ENCODE data around the gene SLC2A3. TPM values are rescaled to one million over a fixed set of nuclear protein-coding genes. Genes with fewer than 3 reads are reported as not detected.
"Not testable (repeated sequence)": the region's sequence is repeated elsewhere in the genome, so short reads cannot be mapped to it uniquely, and the experiment has no call there.

Gene SLC2A3
- total RNA-seq, 2 donors from 2014 or later: 4.1 to 21.2 TPM

DNA sequence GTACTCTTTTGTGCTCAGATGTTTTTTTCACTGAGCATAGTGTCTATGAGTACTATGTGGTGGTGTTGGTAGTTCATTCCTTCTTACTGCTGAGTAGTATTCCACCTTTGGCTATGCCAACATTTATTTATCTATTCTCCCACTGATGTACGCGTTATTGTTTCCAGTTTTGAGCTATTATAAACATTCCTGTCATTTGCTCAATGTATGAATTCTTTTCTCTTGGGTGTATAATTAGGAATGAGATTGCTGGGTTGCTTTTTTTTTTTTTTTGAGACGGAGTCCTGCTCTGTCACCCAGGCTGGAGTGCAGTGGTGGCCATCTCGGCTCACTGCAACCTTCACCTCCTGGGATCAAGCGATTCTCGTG lies 37.5 kb upstream of the SLC2A3 start:
- WGBS: 94% methylated on average over 6 of the region's 6 CpGs
- no peak for DNase-seq (ENCODE audit: low spot score)
- Histone ChIP-seq H3K36me3 (no peaks in the 10 kb centered on the region), H3K4me1 (replicated peaks) (no peaks in the 10 kb centered on the region), H3K4me3 (no peak overlapping the region), H3K9me3 (no peaks in the 10 kb centered on the region), H3K27me3 (replicated peaks; ENCODE audit: insufficient read depth) (no peaks in the 10 kb centered on the region), H3K27ac (no peak overlapping the region)
- TF ChIP-seq CTCF (IDR thresholded peaks at IDR 0.05) (no peak), POLR2A (IDR thresholded peaks at IDR 0.05) (no peak), POLR2AphosphoS5 (IDR thresholded peaks at IDR 0.05) (no peak)
- intact Hi-C loops (cut with DNase I): no loop called here

GRCh38 chr12:7972734-7973456 lies 36.9 kb upstream of the SLC2A3 start:
- Histone ChIP-seq H3K4me3 (no peak overlapping the region), H3K27ac (no peak overlapping the region), H3K4me1 (replicated peaks) (no peaks in the 10 kb centered on the region), H3K9me3 (no peaks in the 10 kb centered on the region), H3K27me3 (replicated peaks; ENCODE audit: insufficient read depth) (no peaks in the 10 kb centered on the region), H3K36me3 (no peaks in the 10 kb centered on the region)
- intact Hi-C loops (cut with DNase I): no loop called here
- TF ChIP-seq POLR2A (IDR thresholded peaks at IDR 0.05) (no peak), POLR2AphosphoS5 (IDR thresholded peaks at IDR 0.05) (no peak), CTCF (IDR thresholded peaks at IDR 0.05) (no peak)
- DNase-seq (ENCODE audit: low spot score): no peak
- 91% methylated on average over 19 of the region's 19 CpGs for WGBS

GRCh38 chr12:7972269-7972668 lies 36.3 kb upstream of the SLC2A3 start:
- H3K4me1 ChIP-seq (replicated peaks); H3K4me3 ChIP-seq; H3K36me3 ChIP-seq; DNase-seq (ENCODE audit: low spot score); H3K27me3 ChIP-seq (replicated peaks; ENCODE audit: insufficient read depth); H3K27ac ChIP-seq; H3K9me3 ChIP-seq; intact Hi-C loops (cut with DNase I): not testable (repeated sequence)
- WGBS: 24% methylated on average over 3 of the region's 9 CpGs

DNA sequence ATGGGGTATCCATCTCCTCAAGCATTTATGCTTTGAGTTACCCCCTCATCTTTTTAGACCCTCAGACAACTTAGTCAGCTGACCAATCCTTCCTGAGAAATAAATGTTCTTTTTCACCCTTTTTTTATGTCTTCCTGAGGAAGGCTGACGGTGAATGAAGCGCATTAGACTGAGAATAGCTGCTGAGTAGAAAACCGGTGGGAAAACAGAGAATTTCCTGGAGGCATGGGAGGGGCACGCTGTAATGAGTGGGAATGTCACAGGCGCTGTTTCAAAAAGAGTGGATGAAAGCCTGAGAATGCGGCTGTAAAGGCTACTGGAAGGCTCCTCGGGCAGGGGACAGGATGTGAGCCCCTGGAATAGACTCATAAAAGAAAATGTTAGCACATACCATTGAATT lies 35.8 kb upstream of the SLC2A3 start:
- intact Hi-C loops (cut with DNase I); H3K4me1 ChIP-seq (replicated peaks); H3K27me3 ChIP-seq (replicated peaks; ENCODE audit: insufficient read depth); H3K4me3 ChIP-seq; H3K36me3 ChIP-seq; H3K9me3 ChIP-seq; DNase-seq (ENCODE audit: low spot score): not testable (repeated sequence)
- H3K27ac ChIP-seq: peak overlapping the region in 1 of 2 donors; percentile 60
- 13% methylated on average over 4 of the region's 7 CpGs for WGBS

GRCh38 chr12:7970475-7971252 lies 34.7 kb upstream of the SLC2A3 start:
- under 1% methylated on average over 49 of the region's 49 CpGs for WGBS
- no peaks in the 10 kb centered on the region for H3K27me3 ChIP-seq (replicated peaks; ENCODE audit: insufficient read depth)
- intact Hi-C loops (cut with DNase I): no loop called here
- H3K9me3 ChIP-seq: no peaks in the 10 kb centered on the region
- H3K4me1 ChIP-seq (replicated peaks): no peaks in the 10 kb centered on the region
- peak overlapping the region; percentile 57 to 60 for H3K27ac ChIP-seq
- TF ChIP-seq POLR2A (IDR thresholded peaks at IDR 0.05) (peak; percentile 28), CTCF (IDR thresholded peaks at IDR 0.05) (peak in 1 of 4 experiments; percentile 17), POLR2AphosphoS5 (IDR thresholded peaks at IDR 0.05) (peak; percentile 87)
- no peaks in the 10 kb centered on the region for H3K36me3 ChIP-seq
- peak overlapping the region; percentile 27 to 30 for H3K4me3 ChIP-seq
- DNase-seq (ENCODE audit: low spot score): peak; percentile 79

DNA sequence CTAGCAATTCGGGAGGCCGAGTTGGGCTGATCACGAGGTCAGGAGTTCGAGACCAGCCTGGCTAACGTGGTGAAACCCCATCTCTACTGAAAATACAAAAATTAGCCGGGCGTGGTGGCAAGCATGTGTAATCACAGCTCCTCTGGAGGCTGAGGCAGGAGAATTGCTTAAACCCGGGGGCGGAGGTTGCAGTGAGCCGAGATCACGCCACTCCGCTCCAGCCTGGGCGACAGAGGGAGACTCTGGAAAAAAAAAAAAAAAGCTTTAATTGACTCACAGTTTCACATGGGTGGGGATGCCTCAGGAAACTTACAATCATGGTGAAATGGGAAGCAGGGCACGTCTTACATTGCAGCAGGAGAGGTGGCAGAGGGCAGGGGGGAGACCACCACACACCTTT lies 30.6 kb upstream of the SLC2A3 start:
- intact Hi-C loops (cut with DNase I): no loop called here
- Histone ChIP-seq H3K36me3 (no peaks in the 10 kb centered on the region), H3K27me3 (replicated peaks; ENCODE audit: insufficient read depth) (no peaks in the 10 kb centered on the region), H3K27ac (no peak overlapping the region), H3K4me3 (no peak overlapping the region), H3K4me1 (replicated peaks) (no peaks in the 10 kb centered on the region), H3K9me3 (no peaks in the 10 kb centered on the region)
- no peak for TF ChIP-seq CTCF (IDR thresholded peaks at IDR 0.05)
- no peak for TF ChIP-seq POLR2AphosphoS5 (IDR thresholded peaks at IDR 0.05)
- no peak for TF ChIP-seq POLR2A (IDR thresholded peaks at IDR 0.05)
- 94% methylated on average over 14 of the region's 14 CpGs for WGBS
- DNase-seq (ENCODE audit: low spot score): no peak

- WGBS: 88% methylated on average over 9 of the region's 9 CpGs
- H3K36me3 ChIP-seq; intact Hi-C loops (cut with DNase I); H3K4me1 ChIP-seq (replicated peaks); H3K4me3 ChIP-seq; DNase-seq (ENCODE audit: low spot score); H3K27ac ChIP-seq; H3K27me3 ChIP-seq (replicated peaks; ENCODE audit: insufficient read depth); H3K9me3 ChIP-seq: not testable (repeated sequence)
Observed at GRCh38 chr12:7964669-7965068, 28.7 kb upstream of the SLC2A3 start.
